ENCODE measurements around the gene ITPRIP.

The ITPRIP gene

DNA sequence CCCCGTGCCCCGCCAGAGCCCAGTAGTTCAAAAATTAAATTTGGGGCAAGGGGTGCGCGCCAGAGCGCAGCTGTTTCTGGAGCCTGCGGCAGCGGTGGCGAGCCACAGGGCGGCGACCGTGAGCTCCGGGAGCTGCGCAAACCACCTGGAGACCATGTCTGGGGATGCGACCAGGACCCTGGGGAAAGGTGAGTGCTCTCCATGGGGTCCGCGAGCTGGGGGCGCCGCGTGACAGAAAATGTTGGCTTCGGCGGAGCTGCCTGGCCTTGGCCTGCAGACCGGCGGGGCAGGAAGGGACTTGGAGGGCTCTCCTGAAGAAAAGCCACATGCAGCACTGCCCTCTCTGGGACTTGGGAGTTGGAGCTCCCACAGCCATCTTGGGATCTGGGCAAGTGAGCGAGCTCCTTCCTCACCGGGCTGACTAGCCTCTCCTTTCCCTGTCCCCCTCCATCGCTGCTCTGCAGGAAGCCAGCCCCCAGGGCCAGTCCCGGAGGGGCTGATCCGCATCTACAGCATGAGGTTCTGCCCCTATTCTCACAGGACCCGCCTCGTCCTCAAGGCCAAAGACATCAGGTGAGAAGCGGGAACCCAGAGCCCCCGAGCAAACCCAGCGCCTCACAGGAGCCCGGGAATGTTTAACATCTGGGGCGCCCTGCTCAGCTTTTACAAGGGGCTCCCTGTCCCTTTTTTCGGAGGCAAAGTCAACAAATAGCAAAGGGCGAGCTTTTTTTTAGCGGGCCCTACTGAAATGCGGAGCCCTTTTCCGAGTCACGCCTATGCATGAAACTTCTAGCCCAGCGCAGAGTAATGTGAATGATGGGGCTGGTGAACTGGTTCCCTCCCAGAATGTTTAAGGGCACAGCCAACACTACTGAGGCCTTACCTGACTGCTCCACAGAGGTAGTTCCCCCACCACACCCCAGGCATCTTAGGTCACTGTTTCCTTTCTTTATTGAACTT lies 63.2 kb downstream of the ITPRIP start:
- DNase-seq = peak; percentile 20 to 55

- no peak for DNase-seq
Observed at GRCh38 chr10:104273899-104274575, 64.2 kb downstream of the ITPRIP start.

DNA sequence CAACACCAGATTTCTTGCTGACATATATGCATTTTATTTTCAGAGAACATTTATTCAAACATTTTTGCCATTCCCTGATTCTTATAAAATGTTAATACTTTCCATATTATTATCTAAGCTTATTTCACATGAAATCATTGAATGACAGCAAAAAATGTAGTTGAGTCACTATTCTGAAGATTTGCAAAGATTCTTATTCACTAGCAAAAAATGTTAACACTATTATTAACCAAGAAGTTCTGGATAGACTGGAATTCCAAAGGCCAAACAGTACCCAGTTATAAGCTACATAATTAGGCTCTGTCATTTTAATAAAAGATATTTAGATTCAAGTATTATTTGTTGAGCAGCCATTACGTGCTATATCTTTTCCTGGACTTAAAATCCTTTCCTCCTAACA lies 65.0 kb downstream of the ITPRIP start:
- DNase-seq = no peak

DNA sequence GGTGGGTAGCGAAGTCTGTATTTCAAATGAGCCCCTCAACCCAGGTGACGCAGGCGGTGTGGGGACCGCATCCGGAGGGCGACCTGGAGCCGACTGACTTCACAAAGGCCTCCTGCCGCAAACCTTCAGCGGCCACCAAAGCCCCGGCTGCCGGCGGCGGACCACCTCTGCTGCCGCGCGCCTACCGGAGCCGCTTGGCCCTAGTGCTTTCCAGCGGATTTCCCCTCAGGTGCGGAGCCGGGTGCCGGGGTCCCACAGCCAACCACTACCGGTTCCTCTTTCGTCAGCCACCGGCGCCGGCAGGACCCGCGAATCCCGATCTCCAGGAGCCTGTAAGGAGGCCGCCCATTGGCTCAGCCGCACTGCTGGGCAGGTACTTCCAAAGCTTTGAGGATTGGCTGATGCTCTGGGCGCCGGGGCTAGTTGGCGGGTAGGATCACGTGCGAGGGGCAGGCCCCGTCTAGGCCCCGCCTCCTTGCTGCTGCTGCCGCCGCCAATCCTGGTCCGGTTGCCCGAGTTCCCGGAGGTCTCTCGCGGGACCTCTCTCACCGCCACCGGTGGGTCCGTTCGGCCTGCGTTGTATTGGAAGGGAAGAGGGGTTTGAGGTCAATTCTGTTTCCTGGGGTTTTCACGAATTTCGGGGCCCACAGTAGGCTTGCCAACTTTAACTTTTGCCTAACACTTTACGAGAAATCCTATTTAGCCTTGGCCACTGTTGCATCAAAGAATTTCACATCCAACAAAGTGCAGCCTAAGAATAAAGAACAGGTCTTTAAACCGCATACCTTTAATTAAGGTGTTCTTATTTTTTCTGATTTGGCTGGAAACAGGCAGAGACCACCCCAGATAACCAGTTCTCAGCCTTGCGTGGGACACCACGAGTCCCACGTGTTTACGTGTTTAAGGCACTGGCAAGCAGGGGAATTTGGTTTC lies 69.3 kb downstream of the ITPRIP start, which contains the start of gene GSTO2:
GSTO2 (plus strand) TSS at position 472 of the 933 bp plus-strand sequence. CDS start 5,732 bp downstream, outside the sequence.
- peak; percentile 95 to 99 for DNase-seq

DNA sequence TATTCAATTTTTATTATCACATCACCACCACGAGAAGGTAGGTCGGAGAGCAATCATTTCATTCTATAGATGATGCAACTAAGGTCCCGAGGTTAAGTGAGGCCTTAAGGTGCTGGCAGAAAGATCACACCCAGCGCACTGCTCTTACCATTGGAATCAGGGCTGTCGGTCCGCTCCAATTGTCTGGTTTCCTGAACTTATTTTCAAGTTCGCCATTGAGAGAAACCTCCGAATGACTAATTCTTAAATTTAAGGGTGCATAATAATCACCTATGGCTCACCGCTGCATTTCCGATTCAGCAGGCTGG lies 69.9 kb downstream of the ITPRIP start:
- DNase-seq = no peak

DNA sequence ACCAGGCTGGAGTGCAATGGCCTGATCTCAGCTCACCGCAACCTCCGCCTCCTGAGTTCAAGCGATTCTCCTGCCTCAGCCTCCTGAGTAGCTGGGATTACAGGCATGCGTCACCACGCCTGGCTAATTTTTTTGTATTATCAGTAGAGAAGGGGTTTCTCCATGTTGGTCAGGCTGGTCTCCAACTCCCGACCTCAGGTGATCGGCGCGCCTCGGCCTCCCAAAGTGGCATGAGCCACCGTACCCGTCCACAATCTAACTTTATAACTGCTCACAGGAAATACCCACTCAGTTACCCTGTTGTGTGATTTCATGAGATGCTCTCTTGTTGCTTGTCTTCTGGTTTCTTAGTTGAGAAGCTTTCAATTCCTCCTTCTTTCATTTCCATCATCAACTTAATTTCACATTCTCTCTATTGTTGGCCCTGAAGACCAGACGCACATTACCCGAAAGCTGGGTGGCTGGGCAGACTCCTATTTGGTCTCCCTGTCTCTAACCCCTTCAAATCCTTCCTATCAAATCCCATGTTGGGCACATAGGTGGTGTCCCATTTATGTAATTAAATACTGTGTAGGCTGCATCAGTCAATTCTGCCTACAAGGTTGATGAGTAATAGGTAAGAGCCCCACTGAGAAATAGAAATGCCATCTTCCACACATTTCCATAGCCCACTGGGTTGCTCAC lies 70.4 kb downstream of the ITPRIP start:
- DNase-seq = peak in 1 of 2 experiments; percentile 22

DNA sequence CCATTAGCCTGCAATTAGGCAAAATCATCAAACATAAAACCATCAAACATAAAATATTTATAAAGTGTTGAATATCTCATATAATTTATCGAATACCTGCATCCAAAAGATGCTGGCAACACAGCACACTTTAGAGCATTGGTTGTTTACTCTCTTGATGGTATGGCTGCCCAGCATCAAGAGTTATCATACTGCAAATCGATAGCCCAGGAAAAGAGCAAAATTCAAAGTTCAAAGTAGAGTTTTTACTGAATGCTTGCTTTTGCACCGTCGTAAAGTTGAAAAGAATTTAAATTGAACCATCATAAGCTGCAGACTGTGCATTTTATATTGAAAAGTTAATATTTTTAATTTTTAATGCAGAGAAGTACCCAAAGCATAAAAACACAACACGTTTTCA lies 73.5 kb downstream of the ITPRIP start:
- DNase-seq = no peak

GRCh38 chr10:104262055-104262454 lies 76.2 kb downstream of the ITPRIP start:
- no peak for DNase-seq

- no peak for DNase-seq
Observed at GRCh38 chr10:104260775-104261115, 77.5 kb downstream of the ITPRIP start.

- no peak for DNase-seq
Observed at GRCh38 chr10:104259999-104260774, 78.1 kb downstream of the ITPRIP start.
